ENCODE results near the gene TSPAN2.
"Not testable (repeated sequence)": the region's sequence is repeated elsewhere in the genome, so short reads cannot be mapped to it uniquely, and the experiment has no call there.

TSPAN2 gene

GRCh38 chr1:115031595-115031994 lies 57.7 kb downstream of the TSPAN2 start:
- DNase-seq, result no peak

- DNase-seq, result no peak
Measured at GRCh38 chr1:115029526-115029925, 59.8 kb downstream of the TSPAN2 start, which contains the start of gene TSHB. Gene TSHB (plus strand): TSS chr1:115029826. CDS start chr1:115033363, 3,537 bp downstream.

GRCh38 chr1:115023593-115023992 lies 65.7 kb downstream of the TSPAN2 start:
- no peak for DNase-seq

GRCh38 chr1:115021145-115021544 lies 68.2 kb downstream of the TSPAN2 start:
- no peak for DNase-seq

- not testable (repeated sequence) for DNase-seq
Measured at GRCh38 chr1:115019549-115019948, 69.8 kb downstream of the TSPAN2 start.

- DNase-seq, result no peak
Measured at GRCh38 chr1:115013792-115014191, 75.5 kb downstream of the TSPAN2 start.

- no peak for DNase-seq
Measured at GRCh38 chr1:115012434-115012833, 76.9 kb downstream of the TSPAN2 start.

GRCh38 chr1:115012006-115012405 lies 77.3 kb downstream of the TSPAN2 start:
- DNase-seq, result no peak

GRCh38 chr1:115006191-115006590 lies 83.1 kb downstream of the TSPAN2 start:
- DNase-seq, result no peak

Data from activated CD4-positive, alpha-beta T cell treated with anti-CD3 and anti-CD28 coated beads, Interleukin-2, amount 50 U/mL, for 4 hours (primary cell).